ENCODE measurements around the gene GAS2. TPM values are rescaled to one million over a fixed set of nuclear protein-coding genes. Genes with fewer than 3 reads are reported as not detected.
A peak's percentile ranks its signal among the peaks of the same experiment; 100 is the strongest.

The GAS2 gene
- total and polyA plus RNA-seq, 9 of the 15 experiments (the other 6 are each of a cell fraction or from before 2014, with no cell fraction given): 0.77 to 1.9 (median 1.1) TPM

DNA sequence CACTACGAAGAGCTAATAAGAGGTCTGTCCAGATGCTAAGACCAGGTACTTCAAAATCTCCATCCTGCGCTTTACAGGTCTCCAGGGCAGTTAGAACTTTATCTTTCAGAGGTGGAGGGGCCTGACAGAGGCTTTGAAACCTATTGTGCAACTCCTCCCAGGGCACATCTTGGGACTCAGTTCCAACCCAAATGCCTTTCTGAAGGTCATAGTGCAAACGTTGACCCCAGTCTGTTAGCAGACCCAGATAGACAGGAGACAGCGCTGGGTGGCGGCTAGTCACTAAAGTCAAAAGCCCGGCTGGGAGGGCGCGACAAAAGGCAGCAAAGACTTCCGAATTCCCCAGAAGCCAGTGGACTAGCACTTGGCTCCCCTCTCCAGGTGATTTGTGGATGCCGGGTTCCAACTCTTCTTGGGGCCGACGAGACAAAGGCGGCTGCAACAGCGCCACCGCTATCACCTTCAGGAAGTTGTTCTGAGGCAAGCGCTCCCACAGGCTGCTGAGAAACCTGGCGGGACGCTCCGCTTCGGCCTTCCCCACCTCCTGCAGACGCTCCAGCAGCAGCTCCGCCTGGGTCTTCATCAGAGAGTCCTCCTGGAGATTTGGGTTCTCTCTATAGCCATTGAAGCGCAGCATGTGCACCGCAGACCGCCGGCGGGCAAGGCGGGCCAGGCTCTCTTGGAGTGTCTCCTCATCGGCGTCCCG lies 41.5 kb upstream of the GAS2 start:
- ChIA-PET POLR2A (interaction anchor here (0.9 kb wide), 1 partner anchor 127 kb away, joined by 3 read pairs; no protein-coding TSS in a partner anchor), CTCF (ENCODE audit: low intra/inter-chr PET ratio) (no interaction called here)
- TF ChIP-seq, protein P1, sequence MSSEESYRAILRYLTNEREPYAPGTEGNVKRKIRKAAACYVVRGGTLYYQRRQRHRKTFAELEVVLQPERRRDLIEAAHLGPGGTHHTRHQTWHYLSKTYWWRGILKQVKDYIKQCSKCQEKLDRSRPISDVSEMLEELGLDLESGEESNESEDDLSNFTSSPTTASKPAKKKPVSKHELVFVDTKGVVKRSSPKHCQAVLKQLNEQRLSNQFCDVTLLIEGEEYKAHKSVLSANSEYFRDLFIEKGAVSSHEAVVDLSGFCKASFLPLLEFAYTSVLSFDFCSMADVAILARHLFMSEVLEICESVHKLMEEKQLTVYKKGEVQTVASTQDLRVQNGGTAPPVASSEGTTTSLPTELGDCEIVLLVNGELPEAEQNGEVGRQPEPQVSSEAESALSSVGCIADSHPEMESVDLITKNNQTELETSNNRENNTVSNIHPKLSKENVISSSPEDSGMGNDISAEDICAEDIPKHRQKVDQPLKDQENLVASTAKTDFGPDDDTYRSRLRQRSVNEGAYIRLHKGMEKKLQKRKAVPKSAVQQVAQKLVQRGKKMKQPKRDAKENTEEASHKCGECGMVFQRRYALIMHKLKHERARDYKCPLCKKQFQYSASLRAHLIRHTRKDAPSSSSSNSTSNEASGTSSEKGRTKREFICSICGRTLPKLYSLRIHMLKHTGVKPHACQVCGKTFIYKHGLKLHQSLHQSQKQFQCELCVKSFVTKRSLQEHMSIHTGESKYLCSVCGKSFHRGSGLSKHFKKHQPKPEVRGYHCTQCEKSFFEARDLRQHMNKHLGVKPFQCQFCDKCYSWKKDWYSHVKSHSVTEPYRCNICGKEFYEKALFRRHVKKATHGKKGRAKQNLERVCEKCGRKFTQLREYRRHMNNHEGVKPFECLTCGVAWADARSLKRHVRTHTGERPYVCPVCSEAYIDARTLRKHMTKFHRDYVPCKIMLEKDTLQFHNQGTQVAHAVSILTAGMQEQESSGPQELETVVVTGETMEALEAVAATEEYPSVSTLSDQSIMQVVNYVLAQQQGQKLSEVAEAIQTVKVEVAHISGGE (CRISPR knock-in tag; IDR thresholded peaks at IDR 0.05): no peak
- no peak for TF ChIP-seq NFXL1 (CRISPR knock-in tag; IDR thresholded peaks at IDR 0.05)
- TF ChIP-seq, protein P2, sequence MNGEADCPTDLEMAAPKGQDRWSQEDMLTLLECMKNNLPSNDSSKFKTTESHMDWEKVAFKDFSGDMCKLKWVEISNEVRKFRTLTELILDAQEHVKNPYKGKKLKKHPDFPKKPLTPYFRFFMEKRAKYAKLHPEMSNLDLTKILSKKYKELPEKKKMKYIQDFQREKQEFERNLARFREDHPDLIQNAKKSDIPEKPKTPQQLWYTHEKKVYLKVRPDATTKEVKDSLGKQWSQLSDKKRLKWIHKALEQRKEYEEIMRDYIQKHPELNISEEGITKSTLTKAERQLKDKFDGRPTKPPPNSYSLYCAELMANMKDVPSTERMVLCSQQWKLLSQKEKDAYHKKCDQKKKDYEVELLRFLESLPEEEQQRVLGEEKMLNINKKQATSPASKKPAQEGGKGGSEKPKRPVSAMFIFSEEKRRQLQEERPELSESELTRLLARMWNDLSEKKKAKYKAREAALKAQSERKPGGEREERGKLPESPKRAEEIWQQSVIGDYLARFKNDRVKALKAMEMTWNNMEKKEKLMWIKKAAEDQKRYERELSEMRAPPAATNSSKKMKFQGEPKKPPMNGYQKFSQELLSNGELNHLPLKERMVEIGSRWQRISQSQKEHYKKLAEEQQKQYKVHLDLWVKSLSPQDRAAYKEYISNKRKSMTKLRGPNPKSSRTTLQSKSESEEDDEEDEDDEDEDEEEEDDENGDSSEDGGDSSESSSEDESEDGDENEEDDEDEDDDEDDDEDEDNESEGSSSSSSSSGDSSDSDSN (IDR thresholded peaks at IDR 0.05; ENCODE audit: borderline replicate concordance in 1 of 2, low read depth in 2 of 2, low read length in 2 of 2): peak; percentile 43 to 86; a peak in 2 of 4 replicates
- TF ChIP-seq BACH1 (tag; IDR thresholded peaks at IDR 0.05): no peak
- no peak; a peak in 1 of 4 replicates for TF ChIP-seq RCOR1 (IDR thresholded peaks at IDR 0.05; ENCODE audit: borderline replicate concordance in 1 of 2, low read depth in 2 of 2, low read length in 2 of 2)
- TF ChIP-seq BCOR (IDR thresholded peaks at IDR 0.05): no peak
- no peak for TF ChIP-seq HDAC1 (IDR thresholded peaks at IDR 0.05)
- no peak for TF ChIP-seq ZBTB33 (CRISPR knock-in tag; IDR thresholded peaks at IDR 0.05)
- no peak for TF ChIP-seq FOXJ3 (CRISPR knock-in tag; IDR thresholded peaks at IDR 0.05)
- no peak for TF ChIP-seq ZNF79 (CRISPR knock-in tag; IDR thresholded peaks at IDR 0.05; ENCODE audit: low read depth)

More for the DNA sequence above, 41.5 kb upstream of the GAS2 start:
- H3K27me3 ChIP-seq (ENCODE audit: control insufficient read depth in 2 of 2, insufficient read depth in 2 of 2, low read length in 2 of 2): no peaks in the 10 kb centered on the region
- H4K20me1 ChIP-seq (replicated peaks; ENCODE audit: control insufficient read depth, insufficient read depth, low read length): no peaks in the 10 kb centered on the region
- peaks cover 27% of the 10 kb centered on the region for H3K79me2 ChIP-seq (ENCODE audit: control insufficient read depth, insufficient read depth, low read length)
- intact Hi-C loops (cut with micrococcal nuclease) (loop anchor here (5.0 kb wide), 1 partner anchor 202 kb away; the partner anchor contains the start of gene SVIP), in situ Hi-C loops (cut with MboI) (no loop called here)
- FAIRE-seq (peak; percentile 69), ATAC-seq (peak; percentile 87), DNase-seq (ENCODE audit: extremely low read depth in 1 of 4, low spot score in 3 of 4) (peak; percentile 30 to 83 (median 41))
- peak overlapping the region; percentile 83 for H3K27ac ChIP-seq (ENCODE audit: extremely low read depth, low read depth, low read length)
- H2AFZ ChIP-seq (ENCODE audit: low read depth, low read length): peak overlapping the region; percentile 92
- H3K4me1 ChIP-seq (replicated peaks in 1 of 2; ENCODE audit: control insufficient read depth in 2 of 2, insufficient read depth in 2 of 2, low read length in 2 of 2): peaks cover 0 to 8% of the 10 kb centered on the region in 2 experiments; a peak in 1 of 5 replicates
- WGBS (ENCODE audit: insufficient coverage, low coverage, missing lambda C conversion rate): 2% methylated on average over 28 of the region's 31 CpGs
- H3K9me3 ChIP-seq (replicated peaks; ENCODE audit: control insufficient read depth, insufficient read depth, low read depth, low read length): no peaks in the 10 kb centered on the region
- peak overlapping the region; percentile 80 to 93 for H3K9ac ChIP-seq (ENCODE audit: insufficient read depth in 1 of 2, low read depth in 2 of 2, low read length in 2 of 2)
- no TSS peak for BruUV-seq (replicated peaks)
- H3K36me3 ChIP-seq (ENCODE audit: control insufficient read depth, insufficient read depth, low read length): no peaks in the 10 kb centered on the region
- peak overlapping the region; percentile 75 for H3K4me3 ChIP-seq
- H3K4me2 ChIP-seq (ENCODE audit: insufficient read depth, low read length): peak overlapping the region; percentile 94
- H3K9me1 ChIP-seq (ENCODE audit: control insufficient read depth, insufficient read depth, low read length): no peaks in the 10 kb centered on the region

Measured in K562 (cell line).